HG03457 (cell line): ENCODE results near the gene RGS9.
"Not testable (repeated sequence)": the region's sequence is repeated elsewhere in the genome, so short reads cannot be mapped to it uniquely, and the experiment has no call there.

Experiments used
- ATAC-seq: cut with Tn5 transposase; IDR thresholded peaks from one replicate; pipeline ENCODE4 v1.9.1; 2021; ENCODE audit warnings: moderate number of reproducible peaks; ENCODE audit not compliant: unreplicated experiment

RGS9 gene

DNA sequence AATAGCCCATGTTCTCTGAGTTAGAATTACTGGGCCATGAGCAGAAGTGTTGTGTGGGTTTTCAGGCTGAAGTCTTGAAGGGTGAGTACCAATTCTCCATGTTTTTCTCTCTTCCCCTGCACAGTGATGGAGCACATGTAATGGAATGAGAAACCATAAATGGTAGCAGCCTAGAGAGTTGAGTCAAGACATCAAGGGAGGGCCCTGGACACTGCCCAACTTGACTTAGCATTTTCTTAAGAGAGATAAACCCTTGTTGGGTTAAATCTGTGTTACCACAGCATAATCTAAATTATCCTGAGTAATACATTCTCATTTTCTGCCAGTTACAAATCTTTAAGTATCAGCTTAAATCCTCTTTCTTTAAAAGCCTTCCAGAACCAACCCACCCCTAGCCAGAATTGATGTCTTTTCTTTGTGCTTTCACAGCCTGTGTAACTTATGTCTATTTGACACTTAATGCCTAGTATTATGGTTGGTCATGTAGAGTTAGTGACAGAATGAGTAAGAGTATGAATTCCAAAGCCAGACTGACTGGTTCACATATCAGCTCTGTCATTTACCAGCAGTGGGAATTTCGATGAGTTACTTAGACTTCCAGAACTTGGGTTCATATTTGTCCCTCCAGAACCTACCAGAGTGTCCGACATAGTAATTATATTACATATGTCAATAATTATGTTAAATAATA is 27.0 kb upstream of the RGS9 start:
- no peak for ATAC-seq

- ATAC-seq = no peak
Measured at GRCh38 chr17:65115839-65116238, 21.3 kb upstream of the RGS9 start.

DNA sequence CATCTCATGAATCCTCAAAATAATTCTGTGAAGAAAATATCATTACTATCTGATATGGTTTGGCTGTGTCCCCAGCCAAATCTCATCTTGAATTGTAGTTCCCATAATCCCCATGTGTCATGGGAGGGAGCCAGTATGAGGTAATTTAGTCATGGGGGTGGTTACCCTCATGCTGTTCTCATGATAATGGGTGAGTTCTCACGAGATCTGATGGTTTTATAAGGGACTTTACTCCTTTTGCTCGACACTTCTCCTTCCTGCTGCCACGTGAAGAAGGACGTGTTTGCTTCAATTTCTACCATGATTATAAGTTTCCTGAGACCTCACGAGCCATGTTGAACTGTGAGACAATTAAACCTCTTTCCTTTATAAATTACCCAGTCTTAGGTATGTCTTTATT is 20.7 kb upstream of the RGS9 start:
- ATAC-seq = not testable (repeated sequence)

- no peak for ATAC-seq
Measured at GRCh38 chr17:65117384-65118035, 19.7 kb upstream of the RGS9 start.

- no peak for ATAC-seq
Measured at GRCh38 chr17:65121368-65121767, 15.8 kb upstream of the RGS9 start.

DNA sequence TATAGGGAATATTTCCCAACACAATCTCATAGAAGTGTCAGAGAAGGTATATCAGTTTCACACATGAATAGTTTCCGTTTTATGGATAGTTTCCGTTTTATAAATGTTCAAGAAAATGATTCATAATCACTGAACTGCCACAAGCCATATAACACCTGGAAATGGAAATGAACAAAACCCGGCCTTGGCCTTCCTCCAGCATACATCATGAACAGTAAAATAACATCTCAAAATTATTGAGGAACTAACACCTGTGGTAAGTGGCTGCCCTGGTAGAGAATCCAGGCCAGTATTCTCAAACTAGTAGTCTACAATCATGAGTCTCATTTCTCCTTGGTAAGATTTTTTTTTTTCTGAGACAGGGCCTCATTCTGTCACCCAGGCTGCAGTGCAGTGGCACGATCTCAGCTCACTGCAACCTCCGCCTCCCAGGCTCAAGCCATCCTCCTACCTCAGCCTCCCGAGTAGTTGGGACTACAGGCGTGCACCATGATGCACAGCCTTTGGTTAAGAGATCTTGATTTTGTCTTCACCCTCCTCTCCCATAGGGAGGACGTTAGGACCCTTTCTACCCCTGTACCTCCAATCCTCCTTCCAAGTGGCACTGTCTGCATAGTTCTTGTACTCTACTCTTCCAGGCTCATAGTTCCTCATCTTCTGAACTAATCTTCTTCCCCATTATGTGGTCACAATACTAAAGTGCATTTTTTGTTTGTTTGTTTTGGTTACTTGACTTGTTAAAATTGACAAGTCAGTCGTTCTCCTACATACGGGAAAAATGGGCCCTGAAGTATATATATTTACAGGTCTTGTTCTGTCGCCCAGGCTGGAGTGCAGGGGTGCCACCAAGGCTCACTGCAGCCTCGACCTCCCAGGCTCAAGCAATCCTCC is 15.0 kb upstream of the RGS9 start:
- ATAC-seq = no peak

- ATAC-seq = peak; percentile 60
Measured at GRCh38 chr17:65122836-65123756, 14.1 kb upstream of the RGS9 start.

DNA sequence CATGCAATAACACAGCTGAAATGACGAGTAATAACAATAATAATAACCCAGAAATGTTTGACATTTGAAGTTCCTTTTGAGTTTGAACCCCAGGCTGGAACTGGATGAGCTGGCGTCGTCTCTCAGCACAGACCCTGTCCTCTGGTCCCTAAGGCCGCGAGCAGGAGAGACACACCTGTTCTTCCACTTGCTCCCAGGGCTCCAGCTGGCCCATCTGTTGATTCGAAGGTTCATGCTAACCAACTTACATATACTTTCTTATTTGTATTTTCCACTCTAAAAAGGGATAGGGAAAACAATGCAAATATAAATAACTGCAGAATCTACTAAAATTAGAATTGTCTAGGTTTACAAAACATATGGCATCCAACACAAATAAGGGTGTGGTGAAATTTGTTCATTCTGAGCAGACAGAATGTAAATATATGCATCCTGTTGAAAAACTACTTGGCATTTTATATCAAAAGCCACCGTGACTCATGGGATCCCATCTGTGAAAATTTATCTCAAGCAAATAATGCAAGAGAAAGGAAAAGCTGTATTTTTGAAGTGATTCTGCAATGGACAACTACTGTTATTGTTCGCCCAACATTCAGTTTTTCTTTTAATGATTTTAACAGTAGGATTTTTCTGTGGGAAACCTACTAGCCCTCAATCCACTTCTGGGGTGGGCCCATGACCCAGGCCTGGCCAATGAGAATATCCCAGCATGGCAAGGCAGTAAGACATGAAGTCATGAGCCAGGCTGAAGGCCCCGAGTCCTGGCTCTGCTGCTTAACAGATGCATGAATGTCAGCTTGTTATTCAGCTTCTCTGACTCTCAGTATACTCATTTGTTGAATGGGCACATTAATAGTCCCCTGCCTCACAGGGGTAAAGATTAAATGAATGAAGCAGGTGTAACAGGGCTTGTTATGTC is 13.2 kb upstream of the RGS9 start:
- ATAC-seq = no peak

- no peak for ATAC-seq
Measured at GRCh38 chr17:65130832-65131231, 6.3 kb upstream of the RGS9 start.

DNA sequence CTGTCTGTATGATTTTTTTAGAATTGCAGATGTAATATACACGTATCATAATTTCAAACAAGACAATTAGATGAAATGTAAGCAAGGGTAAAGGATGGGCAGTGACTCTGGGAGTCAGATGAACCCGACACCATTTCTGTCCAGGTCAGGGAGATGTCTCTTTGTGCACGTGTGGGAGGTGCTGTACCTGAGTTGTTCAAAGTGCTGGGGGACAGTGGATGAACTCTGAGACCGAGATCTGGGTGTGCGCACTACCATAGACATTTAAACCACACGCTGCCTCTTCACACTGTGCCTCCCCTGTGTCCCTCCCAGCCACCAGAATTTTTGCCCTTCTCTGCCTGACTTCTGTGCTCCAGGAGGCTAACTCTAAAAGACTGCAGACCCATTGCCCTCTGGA is 5.9 kb upstream of the RGS9 start:
- no peak for ATAC-seq

DNA sequence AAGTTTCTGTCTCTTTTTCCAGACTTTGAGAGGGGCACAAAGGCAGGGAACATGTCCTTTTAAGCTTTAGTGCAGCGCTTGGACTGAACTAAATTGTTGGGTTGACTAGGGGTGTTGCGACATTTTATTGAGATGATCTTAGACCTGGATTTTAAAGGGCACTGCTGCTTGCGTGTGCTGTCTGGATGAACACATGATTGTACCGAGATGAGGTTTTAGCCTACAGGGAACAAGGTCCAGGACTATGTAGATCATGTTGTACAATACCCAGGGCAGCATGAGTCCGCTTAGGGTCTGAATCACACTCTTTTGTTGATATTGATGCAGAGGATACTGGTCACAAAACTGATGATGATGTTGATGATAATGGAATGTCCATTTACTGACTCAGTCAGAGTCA is 5.2 kb upstream of the RGS9 start:
- no peak for ATAC-seq

DNA sequence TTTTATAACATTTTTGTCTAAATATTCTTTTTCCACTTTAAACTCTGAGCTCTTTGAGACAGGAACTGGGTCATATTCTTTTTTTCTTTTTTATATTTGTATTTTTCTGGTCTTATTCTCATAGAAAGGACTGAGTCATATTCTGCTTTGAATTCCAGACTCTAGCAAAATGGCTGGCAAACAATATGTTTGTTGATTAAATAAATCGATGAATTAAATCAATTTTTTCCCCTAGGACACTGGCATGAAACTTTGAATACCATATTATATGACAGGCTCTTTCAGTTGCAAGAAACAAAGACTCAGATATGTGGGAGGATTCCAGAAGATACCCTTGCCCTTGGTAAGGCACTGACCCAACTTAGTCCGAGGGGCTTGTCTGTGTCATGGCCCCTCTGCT is 3.1 kb upstream of the RGS9 start:
- no peak for ATAC-seq

DNA sequence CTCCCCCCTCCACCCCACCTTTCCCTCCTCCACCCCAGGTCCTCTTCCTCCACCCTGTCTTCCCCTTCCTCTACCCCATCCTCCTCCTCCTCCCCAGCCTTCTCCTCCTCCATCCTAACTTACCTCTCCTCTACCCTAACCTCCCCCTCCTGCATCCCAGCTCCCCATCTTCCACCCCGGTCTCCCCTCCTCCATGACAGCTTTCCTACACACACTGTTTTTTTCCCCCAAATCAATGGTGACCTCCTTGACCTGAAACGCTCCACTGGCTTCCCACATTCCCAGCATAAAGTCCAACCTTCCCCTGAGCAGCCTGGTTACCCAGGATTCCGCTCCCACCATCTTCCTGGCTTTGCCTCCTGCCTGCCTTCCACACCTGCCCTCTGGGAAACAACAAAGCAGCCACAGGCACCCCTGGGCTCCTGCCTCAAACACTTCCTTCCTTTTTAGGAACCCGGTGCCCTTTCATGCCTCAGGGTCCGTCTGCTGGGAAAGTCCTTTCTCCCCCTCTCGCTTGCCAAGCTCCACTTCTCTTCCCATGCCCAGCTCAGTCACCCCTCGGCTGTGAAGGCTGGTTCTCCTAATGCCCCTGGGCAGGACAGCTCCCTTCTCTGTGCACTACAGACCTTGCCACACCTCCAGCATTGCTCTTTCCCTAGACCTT is 2.1 kb downstream of the RGS9 start:
- no peak for ATAC-seq

GRCh38 chr17:65142247-65142646 is 5.1 kb downstream of the RGS9 start:
- ATAC-seq = no peak

DNA sequence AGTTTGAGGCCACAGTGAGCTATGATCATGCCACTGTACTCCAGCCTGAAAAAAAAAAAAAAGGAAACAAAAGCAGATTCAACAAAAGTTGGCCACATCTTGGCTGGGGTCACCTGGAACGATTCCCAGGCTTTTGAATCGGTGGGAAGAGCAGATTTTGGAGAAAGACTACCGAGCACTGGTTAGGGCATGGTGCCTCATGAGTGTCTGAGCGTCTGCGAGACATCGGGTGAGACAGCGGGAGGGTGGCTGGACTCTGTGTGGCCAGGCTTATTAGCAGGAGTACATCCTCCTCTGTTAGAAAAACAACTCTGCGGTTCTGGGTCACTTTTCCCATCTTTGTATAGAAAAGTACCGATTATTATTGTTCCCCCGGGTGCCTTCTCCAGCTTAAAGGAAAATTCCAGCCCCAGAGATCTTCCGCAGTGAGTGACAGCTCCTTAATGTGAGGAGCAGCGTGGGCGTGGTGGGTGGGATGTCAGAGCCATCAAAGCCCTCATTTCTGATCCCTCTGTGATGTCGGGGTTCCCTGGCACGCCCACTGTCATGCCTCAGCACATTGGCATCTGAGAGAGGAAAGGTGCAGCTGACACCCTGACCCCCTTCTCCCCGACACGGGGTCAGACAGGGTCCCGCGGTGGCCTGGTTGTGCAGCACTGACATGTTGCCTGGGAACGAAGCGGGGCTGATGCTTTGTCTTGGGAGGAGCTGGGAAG is 6.9 kb downstream of the RGS9 start:
- no peak for ATAC-seq

DNA sequence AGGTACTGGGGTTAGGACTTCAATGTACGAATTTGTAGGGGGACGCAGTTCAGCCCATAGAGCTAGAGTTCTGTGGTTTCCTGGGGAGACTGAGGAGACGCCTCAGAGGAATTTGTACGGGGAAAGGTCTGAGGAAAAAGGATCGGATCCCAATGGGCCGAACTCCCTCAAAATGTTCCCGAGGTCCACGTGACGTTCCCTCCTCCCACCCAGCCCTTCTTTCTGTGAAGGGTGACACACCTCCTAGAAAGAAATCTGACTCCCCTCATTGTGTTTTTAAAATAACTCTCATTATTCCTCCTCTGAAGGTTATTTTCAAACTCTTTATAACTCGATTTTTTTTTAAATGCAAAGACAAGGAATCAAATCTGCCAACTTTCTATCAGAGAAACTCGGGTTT is 8.6 kb downstream of the RGS9 start:
- no peak for ATAC-seq

DNA sequence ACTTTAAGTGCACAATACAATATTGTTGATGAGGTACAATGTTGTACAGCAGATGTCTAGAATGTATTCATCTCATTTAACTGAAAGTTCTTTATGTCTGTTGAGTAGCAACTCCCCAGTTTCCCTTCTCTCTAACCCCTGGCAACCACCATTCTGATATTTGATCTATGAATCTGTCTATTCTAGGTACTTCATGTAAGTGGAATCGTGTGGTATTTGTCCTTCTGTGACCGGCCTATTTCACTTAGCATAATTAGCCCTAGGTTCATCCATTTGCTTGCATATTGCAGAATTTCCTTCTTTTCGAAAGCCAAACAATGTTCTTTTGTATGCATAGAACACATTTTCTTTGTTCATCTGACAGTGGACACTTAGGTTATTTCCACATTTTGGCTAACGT is 10.8 kb downstream of the RGS9 start:
- ATAC-seq = no peak

- peak; percentile 81 for ATAC-seq
Measured at GRCh38 chr17:65154770-65155589, 17.8 kb downstream of the RGS9 start.
